GM23338 (cell line): ENCODE measurements around the gene TLR9. TPM values are rescaled to one million over a fixed set of nuclear protein-coding genes. Genes with fewer than 3 reads are reported as not detected.

Experiments
- ATAC-seq: fragments of 200-7000 bp; cut with Tn5 transposase; 3 replicates; pipeline ENCODE4 v1.9.1; 2020
- DNase-seq: peaks from one replicate; pipeline ENCODE4 v3.0.0-alpha.2; 2015; ENCODE audit warnings: low spot score
- H2AFZ ChIP-seq: fragments of 200-600 bp; sonication (generic); 2 replicates; pipeline ENCODE4 v1.8.0; 2016; ENCODE audit warnings: antibody characterized with exemption, mild to moderate bottlenecking, moderate library complexity
- H3F3A ChIP-seq: fragments of 200-600 bp; sonication (generic); replicated peaks from 2 replicates; pipeline ENCODE4 v1.8.0; 2017; ENCODE audit warnings: antibody characterized with exemption, mixed run types, low read depth
- H3K27ac ChIP-seq: fragments of 200-600 bp; sonication (generic); 2 replicates; pipeline ENCODE4 v1.6.1; 2016; ENCODE audit warnings: low read depth
- H3K27me3 ChIP-seq: fragments of 200-600 bp; sonication (generic); 2 replicates; pipeline ENCODE4 v1.8.0; 2016; ENCODE audit warnings: mild to moderate bottlenecking, mixed run types, moderate library complexity; ENCODE audit not compliant: insufficient read depth
- H3K36me3 ChIP-seq: fragments of 200-600 bp; sonication (generic); 2 replicates; pipeline ENCODE4 v1.8.0; 2016; ENCODE audit warnings: mild to moderate bottlenecking; ENCODE audit not compliant: insufficient read depth
- H3K4me1 ChIP-seq: fragments of 200-600 bp; sonication (generic); 2 replicates; pipeline ENCODE4 v1.8.0; 2016; ENCODE audit warnings: mild to moderate bottlenecking, moderate library complexity; ENCODE audit not compliant: insufficient read depth
- H3K4me2 ChIP-seq: fragments of 200-600 bp; sonication (generic); 2 replicates; pipeline ENCODE4 v1.7.1; 2017; ENCODE audit warnings: mixed run types
- H3K4me3 ChIP-seq: fragments of 200-600 bp; sonication (generic); 2 replicates; pipeline ENCODE4 v1.6.1; 2016; ENCODE audit warnings: mixed run types
- H3K79me2 ChIP-seq: fragments of 200-600 bp; sonication (generic); replicated peaks from 2 replicates; pipeline ENCODE4 v1.8.0; 2017; ENCODE audit warnings: mild to moderate bottlenecking; ENCODE audit not compliant: insufficient read depth
- H3K9me2 ChIP-seq: fragments of 200-600 bp; sonication (generic); 2 replicates; pipeline ENCODE4 v1.8.0; 2017; ENCODE audit not compliant: insufficient read depth
- H4K20me1 ChIP-seq: fragments of 200-600 bp; sonication (generic); replicated peaks from 2 replicates; pipeline ENCODE4 v1.8.0; 2017; ENCODE audit warnings: mild to moderate bottlenecking; ENCODE audit not compliant: insufficient read depth
- H3K27ac Mint-ChIP-seq: 2 replicates; pipeline ENCODE4 v1.8.0; 2020; ENCODE audit warnings: inconsistent platforms, mild to moderate bottlenecking, moderate library complexity, mixed read lengths
- H3K27me3 Mint-ChIP-seq: 3 replicates; pipeline ENCODE4 v1.8.0; 2022; ENCODE audit warnings: low read depth, mild to moderate bottlenecking, moderate library complexity, mixed read lengths, inconsistent platforms; ENCODE audit not compliant: insufficient read depth, poor library complexity
- H3K36me3 Mint-ChIP-seq: 3 replicates; pipeline ENCODE4 v1.8.0; 2021; ENCODE audit warnings: low read depth, mild to moderate bottlenecking, inconsistent platforms, moderate library complexity, mixed read lengths
- H3K4me1 Mint-ChIP-seq: 3 replicates; pipeline ENCODE4 v1.8.0; 2020; ENCODE audit warnings: mild to moderate bottlenecking, inconsistent platforms, mixed read lengths
- H3K4me3 Mint-ChIP-seq: 3 replicates; pipeline ENCODE4 v1.8.0; 2021; ENCODE audit warnings: moderate library complexity, mild to moderate bottlenecking, inconsistent platforms, mixed read lengths
- H3K9me3 Mint-ChIP-seq: 3 replicates; pipeline ENCODE4 v1.8.0; 2020; ENCODE audit warnings: moderate library complexity, mild to moderate bottlenecking, inconsistent platforms, mixed read lengths
- CREB1 ChIP-seq: fragments of 250-450 bp; sonication (Bioruptor Pico); IDR thresholded peaks from 2 replicates; pipeline ENCODE4 v1.5.0; 2020; ENCODE audit warnings: low read depth, mild to moderate bottlenecking, moderate library complexity
- CTCF ChIP-seq, 2 experiments: fragments of 200-600 bp in 1 of 2; sonication (generic) in 1 of 2; conservative IDR thresholded peaks; 2 replicates each; pipeline versions ENCODE4 v1.5.1 to v1.6.1; 2016 to 2017; ENCODE audit warnings: antibody characterized with exemption in 2 of 2, low read depth in 2 of 2, mild to moderate bottlenecking in 2 of 2, moderate library complexity in 1 of 2
- ETS1 ChIP-seq: IDR thresholded peaks from 2 replicates; pipeline ENCODE4 v1.6.1; 2016; ENCODE audit warnings: antibody characterized with exemption
- EZH2 ChIP-seq: fragments of 200-600 bp; sonication (generic); IDR thresholded peaks from one replicate; pipeline ENCODE4 v1.8.0; 2017; ENCODE audit warnings: antibody characterized with exemption, mild to moderate bottlenecking, low read depth; ENCODE audit not compliant: unreplicated experiment
- EZH2phosphoT487 ChIP-seq: fragments of 200-600 bp; sonication (generic); IDR thresholded peaks from one replicate; pipeline ENCODE4 v1.8.1; 2018; ENCODE audit warnings: antibody characterized with exemption; ENCODE audit not compliant: unreplicated experiment
- JUNB ChIP-seq: IDR thresholded peaks from one replicate; pipeline ENCODE4 v1.6.1; 2016; ENCODE audit warnings: antibody characterized with exemption; ENCODE audit not compliant: unreplicated experiment
- NANOG ChIP-seq: IDR thresholded peaks from 2 replicates; pipeline ENCODE4 v1.6.1; 2016; ENCODE audit warnings: antibody characterized with exemption, borderline replicate concordance
- POLR2AphosphoS5 ChIP-seq: IDR thresholded peaks from 2 replicates; pipeline ENCODE4 v1.6.1; 2016; ENCODE audit warnings: antibody characterized with exemption, low read depth
- REST ChIP-seq: IDR thresholded peaks from one replicate; pipeline ENCODE4 v1.6.1; 2018; ENCODE audit warnings: antibody characterized with exemption; ENCODE audit not compliant: unreplicated experiment
- STAT1 ChIP-seq: IDR thresholded peaks from one replicate; pipeline ENCODE4 v1.6.1; 2016; ENCODE audit warnings: antibody characterized with exemption; ENCODE audit not compliant: unreplicated experiment
- ZNF114 ChIP-seq: fragments of 250-450 bp; sonication (Bioruptor Pico); IDR thresholded peaks from 2 replicates; pipeline ENCODE4 v1.5.0; 2020; ENCODE audit warnings: mild to moderate bottlenecking, moderate library complexity
- ZNF331 ChIP-seq: fragments of 250-450 bp; sonication (Bioruptor Pico); IDR thresholded peaks from 2 replicates; pipeline ENCODE4 v1.5.0; 2020; ENCODE audit warnings: low read depth, mild to moderate bottlenecking, moderate library complexity
- ZNF462 ChIP-seq: fragments of 250-450 bp; sonication (Bioruptor Pico); IDR thresholded peaks from 2 replicates; pipeline ENCODE4 v1.5.0; 2020; ENCODE audit warnings: mild to moderate bottlenecking, moderate library complexity
- polyA plus RNA-seq: library from polyadenylated mRNA; unstranded; fragments of >200 nt; fragmentation: Nextera tagmentation; extraction: Ambion mirVana; gene quantifications from 2 replicates; pipeline ENCODE4 v1.2.1, GENCODE V29; 2016
- total RNA-seq: library from RNA; depleted of rRNA; stranded (reverse); fragments of >200 nt; shearing (Covaris generic); gene quantifications from 2 replicates; pipeline ENCODE4 v1.2.3, GENCODE V29; 2014

TLR9 gene
- total and polyA plus RNA-seq, 2 experiments from 2014 or later = not detected

GRCh38 chr3:52230889-52231499, 5.5 kb upstream of the TLR9 start:
- Mint-ChIP-seq H3K4me1 (peaks cover 16% of the 10 kb centered on the region), H3K27ac (no peak overlapping the region), H3K9me3 (no peaks in the 10 kb centered on the region), H3K4me3 (no peak overlapping the region), H3K36me3 (peaks cover 24% of the 10 kb centered on the region), H3K27me3 (peaks cover 12% of the 10 kb centered on the region)
- Histone ChIP-seq H4K20me1 (0 out of 2 replicates have a peak, but pooled peaks cover 5% of the 10 kb centered on the region), H3F3A (0 out of 2 replicates have a peak, but pooled peaks cover 8% of the 10 kb centered on the region), H3K27me3 (no peaks in the 10 kb centered on the region), H3K4me3 (no peak overlapping the region), H3K36me3 (peaks cover 3% of the 10 kb centered on the region; the same call in 1 of the 2 replicates), H3K27ac (no peak overlapping the region), H3K9me2 (no peaks in the 10 kb centered on the region), H3K4me2 (no peak overlapping the region), H3K4me1 (peaks cover 2% of the 10 kb centered on the region; the same call in 1 of the 2 replicates), H3K79me2 (0 out of 2 replicates have a peak, but pooled peaks cover 5% of the 10 kb centered on the region), H2AFZ (no peak overlapping the region)
- TF ChIP-seq POLR2AphosphoS5 = no peak
- no peak for TF ChIP-seq NANOG
- no peak for TF ChIP-seq EZH2
- no peak for TF ChIP-seq EZH2phosphoT487
- TF ChIP-seq REST = no peak
- no peak for TF ChIP-seq CREB1 (CRISPR knock-in tag)
- no peak for TF ChIP-seq ZNF462 (CRISPR knock-in tag)
- no peak for TF ChIP-seq CTCF (conservative IDR thresholded peaks at IDR 0.05; ENCODE audit: low read depth in 2 of 2)
- no peak for TF ChIP-seq ETS1
- TF ChIP-seq ZNF331 (CRISPR knock-in tag) = no peak
- TF ChIP-seq STAT1 = no peak
- TF ChIP-seq JUNB = no peak
- no peak for TF ChIP-seq ZNF114
- ATAC-seq (no peak), DNase-seq (no peak)
